Inflammatory macrophage (primary cell): ENCODE results near the gene SORCS3.

Experiments used
- DNase-seq, 2 donors: peaks; one replicate each; pipeline ENCODE4 v3.0.0-alpha.2; 2020 to 2022

The SORCS3 gene

GRCh38 chr10:104779701-104780100, 138.6 kb downstream of the SORCS3 start:
- DNase-seq: no peak

GRCh38 chr10:104780165-104780564, 139.1 kb downstream of the SORCS3 start:
- DNase-seq: no peak

GRCh38 chr10:104780946-104781595, 140.0 kb downstream of the SORCS3 start:
- no peak for DNase-seq

- no peak for DNase-seq
Observed at GRCh38 chr10:104784452-104784851, 143.4 kb downstream of the SORCS3 start.

GRCh38 chr10:104791471-104791870, 150.4 kb downstream of the SORCS3 start:
- DNase-seq: no peak

- DNase-seq: no peak
Observed at GRCh38 chr10:104795411-104795810, 154.3 kb downstream of the SORCS3 start.

GRCh38 chr10:104796823-104797222, 155.7 kb downstream of the SORCS3 start:
- no peak for DNase-seq

GRCh38 chr10:104802941-104803340, 161.9 kb downstream of the SORCS3 start:
- no peak for DNase-seq

- no peak for DNase-seq
Observed at GRCh38 chr10:104804880-104805279, 163.8 kb downstream of the SORCS3 start.

- DNase-seq: no peak
Observed at GRCh38 chr10:104806801-104807200, 165.7 kb downstream of the SORCS3 start.

- DNase-seq: no peak
Observed at GRCh38 chr10:104807581-104808310, 166.7 kb downstream of the SORCS3 start.

GRCh38 chr10:104809288-104810090, 168.4 kb downstream of the SORCS3 start:
- DNase-seq: no peak

GRCh38 chr10:104811166-104811565, 170.1 kb downstream of the SORCS3 start:
- no peak for DNase-seq

GRCh38 chr10:104816501-104816900, 175.4 kb downstream of the SORCS3 start:
- no peak for DNase-seq

- no peak for DNase-seq
Observed at GRCh38 chr10:104819731-104820130, 178.6 kb downstream of the SORCS3 start.

GRCh38 chr10:104822088-104822487, 181.0 kb downstream of the SORCS3 start:
- no peak for DNase-seq

GRCh38 chr10:104824380-104825006, 183.4 kb downstream of the SORCS3 start:
- DNase-seq: peak in 1 of 2 donors; percentile 7

GRCh38 chr10:104831272-104831671, 190.2 kb downstream of the SORCS3 start:
- no peak for DNase-seq

GRCh38 chr10:104834580-104834979, 193.5 kb downstream of the SORCS3 start:
- DNase-seq: no peak

- DNase-seq: no peak
Observed at GRCh38 chr10:104835422-104835821, 194.3 kb downstream of the SORCS3 start.

- no peak for DNase-seq
Observed at GRCh38 chr10:104842704-104843103, 201.6 kb downstream of the SORCS3 start.

- no peak for DNase-seq
Observed at GRCh38 chr10:104844073-104844472, 203.0 kb downstream of the SORCS3 start.

- DNase-seq: no peak
Observed at GRCh38 chr10:104850023-104850422, 208.9 kb downstream of the SORCS3 start.
